ENCODE results near the gene ZSWIM6. TPM values are rescaled to one million over a fixed set of nuclear protein-coding genes. Genes with fewer than 3 reads are reported as not detected.

Gene ZSWIM6
- total and polyA plus RNA-seq, 4 experiments from 2014 or later, result 0.23 to 11.3 (median 5.5) TPM

GRCh38 chr5:61313960-61314681, 17.9 kb upstream of the ZSWIM6 start:
- no peaks in the 10 kb centered on the region for H3K4me1 ChIP-seq (ENCODE audit: insufficient read depth, low read length)
- H3K9me3 ChIP-seq (ENCODE audit: control insufficient read depth in 1 of 2, low read length in 2 of 2), result no peaks in the 10 kb centered on the region
- no peaks in the 10 kb centered on the region for H3K27me3 ChIP-seq (ENCODE audit: insufficient read depth, low read length)
- Mint-ChIP-seq H3K36me3 (no peaks in the 10 kb centered on the region), H3K27me3 (peaks cover 0 to 27% of the 10 kb centered on the region in 2 donors), H3K4me3 (no peak overlapping the region), H3K27ac (peak overlapping the region in 1 of 7 donors; percentile 14), H3K9me3 (peaks cover 0 to 2% (median 0%) of the 10 kb centered on the region in 8 donors), H3K4me1 (peaks cover 2 to 4% (median 2%) of the 10 kb centered on the region in 4 donors)
- H3K27ac ChIP-seq (ENCODE audit: low read depth, low read length), result no peak overlapping the region
- CTCF ChIA-PET (ENCODE audit: partially characterized antibody), result interaction anchor here (1.0 kb wide), 1 partner anchor 10 kb away, joined by 3 read pairs; no protein-coding TSS in a partner anchor
- H3K36me3 ChIP-seq (ENCODE audit: insufficient read depth, low read length), result no peaks in the 10 kb centered on the region
- DNase-seq, result no peak
- POLR2A ChIA-PET (ENCODE audit: partially characterized antibody), result interaction anchor here (0.8 kb wide), 1 partner anchor 17 kb away, joined by 3 read pairs; no protein-coding TSS in a partner anchor
- no peak overlapping the region for H3K4me3 ChIP-seq (ENCODE audit: low read length in 2 of 2)
- intact Hi-C loops (cut with micrococcal nuclease), result no loop called here

- Histone ChIP-seq H3K36me3 (ENCODE audit: insufficient read depth, low read length) (no peaks in the 10 kb centered on the region), H3K9me3 (ENCODE audit: control insufficient read depth in 1 of 2, low read length in 2 of 2) (no peaks in the 10 kb centered on the region), H3K27ac (ENCODE audit: low read depth, low read length) (no peak overlapping the region), H3K4me3 (ENCODE audit: low read length in 2 of 2) (no peak overlapping the region), H3K4me1 (ENCODE audit: insufficient read depth, low read length) (no peaks in the 10 kb centered on the region), H3K27me3 (ENCODE audit: insufficient read depth, low read length) (peaks cover 7% of the 10 kb centered on the region)
- CTCF ChIA-PET (ENCODE audit: partially characterized antibody), result interaction anchor here (1.3 kb wide), 1 partner anchor 13 kb away, joined by 4 read pairs; no protein-coding TSS in a partner anchor
- peaks cover 7 to 28% of the 10 kb centered on the region in 2 donors for H3K27me3 Mint-ChIP-seq
- peaks cover 4 to 10% (median 6%) of the 10 kb centered on the region in 4 donors for H3K4me1 Mint-ChIP-seq
- POLR2A ChIA-PET (ENCODE audit: partially characterized antibody), result interaction anchor here (1.2 kb wide), 1 partner anchor 13 kb away, joined by 4 read pairs; no protein-coding TSS in a partner anchor
- peaks cover 0 to 2% (median 0%) of the 10 kb centered on the region in 8 donors for H3K9me3 Mint-ChIP-seq
- H3K4me3 Mint-ChIP-seq, result no peak overlapping the region
- DNase-seq, result no peak
- intact Hi-C loops (cut with micrococcal nuclease), result no loop called here
- no peaks in the 10 kb centered on the region for H3K36me3 Mint-ChIP-seq
- no peak overlapping the region for H3K27ac Mint-ChIP-seq
Measured at GRCh38 chr5:61318376-61318775, 13.7 kb upstream of the ZSWIM6 start.

- Mint-ChIP-seq H3K4me1 (peaks cover 5 to 10% (median 7%) of the 10 kb centered on the region in 4 donors), H3K9me3 (peaks cover 0 to 2% (median 0%) of the 10 kb centered on the region in 8 donors), H3K36me3 (no peaks in the 10 kb centered on the region), H3K4me3 (peak overlapping the region in 6 of 8 donors; percentile 27 to 71 (median 40)), H3K27ac (peak overlapping the region in 3 of 7 donors; percentile 7 to 55 (median 39)), H3K27me3 (peaks cover 13 to 31% of the 10 kb centered on the region in 2 donors)
- Histone ChIP-seq H3K27me3 (ENCODE audit: insufficient read depth, low read length) (peaks cover 7% of the 10 kb centered on the region), H3K4me1 (ENCODE audit: insufficient read depth, low read length) (no peaks in the 10 kb centered on the region), H3K4me3 (ENCODE audit: low read length in 2 of 2) (no peak overlapping the region), H3K36me3 (ENCODE audit: insufficient read depth, low read length) (no peaks in the 10 kb centered on the region), H3K27ac (ENCODE audit: low read depth, low read length) (no peak overlapping the region), H3K9me3 (ENCODE audit: control insufficient read depth in 1 of 2, low read length in 2 of 2) (no peaks in the 10 kb centered on the region)
- CTCF ChIA-PET (ENCODE audit: partially characterized antibody), result interaction anchor here (1.3 kb wide), 1 partner anchor 12 kb away, joined by 4 read pairs; no protein-coding TSS in a partner anchor
- POLR2A ChIA-PET (ENCODE audit: partially characterized antibody), result interaction anchor here (1.2 kb wide), 2 partner anchors 12 kb away, joined by 3 to 4 read pairs; no protein-coding TSS in a partner anchor
- intact Hi-C loops (cut with micrococcal nuclease), result no loop called here
- peak in 1 of 5 donors; percentile 15 for DNase-seq
Measured at GRCh38 chr5:61319388-61320146, 12.5 kb upstream of the ZSWIM6 start.

- ChIA-PET CTCF (ENCODE audit: partially characterized antibody) (interaction anchor here (1.7 kb wide), 1 partner anchor 11 kb away, joined by 5 read pairs; no protein-coding TSS in a partner anchor), POLR2A (ENCODE audit: partially characterized antibody) (interaction anchor here (1.2 kb wide), 1 partner anchor 11 kb away, joined by 3 read pairs; no protein-coding TSS in a partner anchor)
- H3K27ac ChIP-seq (ENCODE audit: low read depth, low read length), result no peak overlapping the region
- no peak for DNase-seq
- Mint-ChIP-seq H3K27me3 (peaks cover 17 to 29% of the 10 kb centered on the region in 2 donors), H3K9me3 (peaks cover 0 to 2% (median 0%) of the 10 kb centered on the region in 8 donors), H3K4me1 (peaks cover 5 to 10% (median 7%) of the 10 kb centered on the region in 4 donors), H3K27ac (no peak overlapping the region), H3K4me3 (no peak overlapping the region), H3K36me3 (no peaks in the 10 kb centered on the region)
- H3K9me3 ChIP-seq (ENCODE audit: control insufficient read depth in 1 of 2, low read length in 2 of 2), result no peaks in the 10 kb centered on the region
- intact Hi-C loops (cut with micrococcal nuclease), result no loop called here
- no peak overlapping the region for H3K4me3 ChIP-seq (ENCODE audit: low read length in 2 of 2)
- no peaks in the 10 kb centered on the region for H3K36me3 ChIP-seq (ENCODE audit: insufficient read depth, low read length)
- peaks cover 7% of the 10 kb centered on the region for H3K27me3 ChIP-seq (ENCODE audit: insufficient read depth, low read length)
- H3K4me1 ChIP-seq (ENCODE audit: insufficient read depth, low read length), result no peaks in the 10 kb centered on the region
Measured at GRCh38 chr5:61320860-61321259, 11.2 kb upstream of the ZSWIM6 start.

- H3K9me3 Mint-ChIP-seq, result peaks cover 0 to 2% (median 0%) of the 10 kb centered on the region in 8 donors
- Histone ChIP-seq H3K9me3 (ENCODE audit: control insufficient read depth in 1 of 2, low read length in 2 of 2) (no peaks in the 10 kb centered on the region), H3K4me3 (ENCODE audit: low read length in 2 of 2) (no peak overlapping the region), H3K27ac (ENCODE audit: low read depth, low read length) (no peak overlapping the region), H3K4me1 (ENCODE audit: insufficient read depth, low read length) (no peaks in the 10 kb centered on the region), H3K36me3 (ENCODE audit: insufficient read depth, low read length) (no peaks in the 10 kb centered on the region), H3K27me3 (ENCODE audit: insufficient read depth, low read length) (peaks cover 7% of the 10 kb centered on the region)
- POLR2A ChIA-PET (ENCODE audit: partially characterized antibody), result no interaction called here
- H3K27ac Mint-ChIP-seq, result no peak overlapping the region
- DNase-seq, result no peak
- no peak overlapping the region for H3K4me3 Mint-ChIP-seq
- H3K4me1 Mint-ChIP-seq, result peaks cover 5 to 10% (median 7%) of the 10 kb centered on the region in 4 donors
- CTCF ChIA-PET (ENCODE audit: partially characterized antibody), result interaction anchor here (1.7 kb wide), 1 partner anchor 10 kb away, joined by 5 read pairs; no protein-coding TSS in a partner anchor
- intact Hi-C loops (cut with micrococcal nuclease), result no loop called here
- H3K27me3 Mint-ChIP-seq, result peaks cover 17 to 33% of the 10 kb centered on the region in 2 donors
- H3K36me3 Mint-ChIP-seq, result no peaks in the 10 kb centered on the region
Measured at GRCh38 chr5:61321669-61322068, 10.4 kb upstream of the ZSWIM6 start.

GRCh38 chr5:61322738-61323725, 9.0 kb upstream of the ZSWIM6 start:
- POLR2A ChIA-PET (ENCODE audit: partially characterized antibody), result no interaction called here
- Histone ChIP-seq H3K4me1 (ENCODE audit: insufficient read depth, low read length) (no peaks in the 10 kb centered on the region), H3K9me3 (ENCODE audit: control insufficient read depth in 1 of 2, low read length in 2 of 2) (no peaks in the 10 kb centered on the region), H3K36me3 (ENCODE audit: insufficient read depth, low read length) (no peaks in the 10 kb centered on the region), H3K4me3 (ENCODE audit: low read length in 2 of 2) (no peak overlapping the region), H3K27me3 (ENCODE audit: insufficient read depth, low read length) (peaks cover 7% of the 10 kb centered on the region), H3K27ac (ENCODE audit: low read depth, low read length) (no peak overlapping the region)
- H3K9me3 Mint-ChIP-seq, result peaks cover 0 to 2% (median 0%) of the 10 kb centered on the region in 8 donors
- CTCF ChIA-PET (ENCODE audit: partially characterized antibody), result no interaction called here
- no peak for DNase-seq
- intact Hi-C loops (cut with micrococcal nuclease), result no loop called here
- H3K4me3 Mint-ChIP-seq, result no peak overlapping the region
- no peaks in the 10 kb centered on the region for H3K36me3 Mint-ChIP-seq
- H3K27ac Mint-ChIP-seq, result no peak overlapping the region
- H3K4me1 Mint-ChIP-seq, result peaks cover 5 to 13% (median 8%) of the 10 kb centered on the region in 4 donors
- peaks cover 20 to 39% of the 10 kb centered on the region in 2 donors for H3K27me3 Mint-ChIP-seq

All from CD4-positive, alpha-beta memory T cell (primary cell).